ENCODE data around the gene RBCK1. TPM values are rescaled to one million over a fixed set of nuclear protein-coding genes. Genes with fewer than 3 reads are reported as not detected.

Gene RBCK1
- total and polyA plus RNA-seq, 2 donors (not counting 3 experiments of a cell fraction or from before 2014, with no cell fraction given): 80.4 to 82.7 TPM

GRCh38 chr20:460707-461106, 52.6 kb downstream of the RBCK1 start:
- dilution Hi-C loops (cut with MboI; ENCODE audit: extremely low pct_ligation_motif_present, low sequenced_read_pairs) (no loop called here), intact Hi-C loops (cut with micrococcal nuclease) (no loop called here)
- no peak for FAIRE-seq
- Histone ChIP-seq H3K9me1 (replicated peaks; ENCODE audit: control insufficient read depth, extremely low read depth, insufficient read depth, low read length) (no peaks in the 10 kb centered on the region), H3K9me3 (replicated peaks; ENCODE audit: control insufficient read depth, insufficient read depth, low read length) (no peaks in the 10 kb centered on the region), H3K27ac (ENCODE audit: insufficient read depth, low read depth, low read length) (no peak overlapping the region), H3K4me1 (ENCODE audit: control insufficient read depth, extremely low read depth, insufficient read depth, low read length) (peaks cover 28% of the 10 kb centered on the region), H2AFZ (ENCODE audit: low read depth, low read length) (no peak overlapping the region), H4K20me1 (replicated peaks; ENCODE audit: control insufficient read depth, extremely low read depth, insufficient read depth, low read length) (peaks cover 3% of the 10 kb centered on the region), H3K27me3 (ENCODE audit: control insufficient read depth in 2 of 2, insufficient read depth in 2 of 2, low read length in 2 of 2) (no peaks in the 10 kb centered on the region), H3K4me2 (ENCODE audit: insufficient read depth, low read length) (peak overlapping the region; percentile 31), H3K4me3 (replicated peaks in 1 of 3; ENCODE audit: insufficient read depth in 1 of 3, low read depth in 1 of 3, low read length in 3 of 3) (peak overlapping the region in 1 of 3 experiments; percentile 66), H3K79me2 (ENCODE audit: control insufficient read depth, insufficient read depth, low read length) (peaks cover 52% of the 10 kb centered on the region), H3K9ac (replicated peaks; ENCODE audit: extremely low read depth, insufficient read depth, low read length) (no peak overlapping the region), H3K36me3 (ENCODE audit: control insufficient read depth in 2 of 2, extremely low read depth in 1 of 2, insufficient read depth in 2 of 2, low read length in 2 of 2) (no peaks in the 10 kb centered on the region)
- BruUV-seq (replicated peaks): no TSS peak
- TF ChIP-seq, protein P1, sequence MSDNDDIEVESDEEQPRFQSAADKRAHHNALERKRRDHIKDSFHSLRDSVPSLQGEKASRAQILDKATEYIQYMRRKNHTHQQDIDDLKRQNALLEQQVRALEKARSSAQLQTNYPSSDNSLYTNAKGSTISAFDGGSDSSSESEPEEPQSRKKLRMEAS (IDR thresholded peaks at IDR 0.05; ENCODE audit: insufficient read depth, insufficient read length): no peak
- no peak for TF ChIP-seq GATA2 (IDR thresholded peaks at IDR 0.05; ENCODE audit: insufficient read depth, insufficient read length, low read depth, low read length)
- no peak for TF ChIP-seq FOS (IDR thresholded peaks at IDR 0.05; ENCODE audit: borderline replicate concordance, insufficient read depth, low read length)
- CTCF ChIA-PET: interaction anchor here (1.6 kb wide), 1 partner anchor 29 kb away, joined by 5 read pairs; no protein-coding TSS in a partner anchor
- POLR2A ChIA-PET: no interaction called here
- DNase-seq (ENCODE audit: low read depth, low spot score): no peak

- peak overlapping the region; percentile 31 for H3K4me2 ChIP-seq (ENCODE audit: insufficient read depth, low read length)
- intact Hi-C loops (cut with micrococcal nuclease): loop anchor here (1.0 to 2.0 kb wide), 4 partner anchors 18 to 114 kb away; partner anchors contain the start of genes NRSN2 and RBCK1
- FAIRE-seq: no peak
- peak overlapping the region; percentile 61 for H3K9ac ChIP-seq (replicated peaks; ENCODE audit: extremely low read depth, insufficient read depth, low read length)
- H3K27me3 ChIP-seq (ENCODE audit: control insufficient read depth in 2 of 2, insufficient read depth in 2 of 2, low read length in 2 of 2): no peaks in the 10 kb centered on the region
- TF ChIP-seq, protein P1 (IDR thresholded peaks at IDR 0.05; ENCODE audit: insufficient read depth, insufficient read length): no peak
- TF ChIP-seq JUN (IDR thresholded peaks at IDR 0.05; ENCODE audit: borderline replicate concordance, insufficient read depth, insufficient read length, low read depth) (no peak), MYC (IDR thresholded peaks at IDR 0.05; ENCODE audit: low read depth, low read length) (no peak), GATA2 (IDR thresholded peaks at IDR 0.05; ENCODE audit: insufficient read depth, insufficient read length, low read depth, low read length) (no peak), CTCF (IDR thresholded peaks at IDR 0.05; ENCODE audit: extremely low read depth in 1 of 2, insufficient read depth in 1 of 2, low read depth in 1 of 2, low read length in 2 of 2) (no peak), FOS (IDR thresholded peaks at IDR 0.05; ENCODE audit: borderline replicate concordance, insufficient read depth, low read length) (no peak)
- ChIA-PET POLR2A (no interaction called here), CTCF (interaction anchor here (1.0 to 2.0 kb wide), 3 partner anchors 11 to 30 kb away, joined by 3 to 7 read pairs (median 5); no protein-coding TSS in a partner anchor)
- peaks cover 3% of the 10 kb centered on the region for H4K20me1 ChIP-seq (replicated peaks; ENCODE audit: control insufficient read depth, extremely low read depth, insufficient read depth, low read length)
- no peaks in the 10 kb centered on the region for H3K9me3 ChIP-seq (replicated peaks; ENCODE audit: control insufficient read depth, insufficient read depth, low read length)
- H3K79me2 ChIP-seq (ENCODE audit: control insufficient read depth, insufficient read depth, low read length): peaks cover 47% of the 10 kb centered on the region
- BruUV-seq (replicated peaks): TSS peak; percentile 45
- H3K36me3 ChIP-seq (ENCODE audit: control insufficient read depth in 2 of 2, extremely low read depth in 1 of 2, insufficient read depth in 2 of 2, low read length in 2 of 2): no peaks in the 10 kb centered on the region
- no peaks in the 10 kb centered on the region for H3K9me1 ChIP-seq (replicated peaks; ENCODE audit: control insufficient read depth, extremely low read depth, insufficient read depth, low read length)
- peak overlapping the region; percentile 48 for H3K27ac ChIP-seq (ENCODE audit: insufficient read depth, low read depth, low read length)
- dilution Hi-C loops (cut with MboI; ENCODE audit: extremely low pct_ligation_motif_present, low sequenced_read_pairs): no loop called here
- peak overlapping the region; percentile 55 to 70 (median 66) for H3K4me3 ChIP-seq (replicated peaks in 1 of 3; ENCODE audit: insufficient read depth in 1 of 3, low read depth in 1 of 3, low read length in 3 of 3)
- H2AFZ ChIP-seq (ENCODE audit: low read depth, low read length): peak overlapping the region; percentile 7
- H3K4me1 ChIP-seq (ENCODE audit: control insufficient read depth, extremely low read depth, insufficient read depth, low read length): peaks cover 28% of the 10 kb centered on the region
- DNase-seq (ENCODE audit: low read depth, low spot score): peak; percentile 62
Observed at GRCh38 chr20:461254-462198, 53.4 kb downstream of the RBCK1 start.

All from endothelial cell of umbilical vein (primary cell).